T-cell (primary cell): ENCODE measurements around the gene IFNAR1. TPM values are rescaled to one million over a fixed set of nuclear protein-coding genes. Genes with fewer than 3 reads are reported as not detected.
"Not testable (repeated sequence)": the region's sequence is repeated elsewhere in the genome, so short reads cannot be mapped to it uniquely, and the experiment has no call there.

ENCODE experiments used
- ATAC-seq, 4 experiments: fragments of 200-7000 bp in 3 of 4; fragments of 150-1000 bp in 1 of 4; cut with Tn5 transposase; replicated peaks in 1 of 4; 1 replicate in 3 of 4; 2 replicates in 1 of 4; pipeline ENCODE4 v1.10.0; 2021; ENCODE audit warnings: moderate library complexity in 3 of 4, mild to moderate bottlenecking in 2 of 4, moderate number of reproducible peaks in 1 of 4
- CTCF ChIA-PET, 2 donors: fragments of 300-600 bp; sonication (Branson Sonifier 250); formaldehyde crosslinking; loops; one replicate each; lab custom pipeline; 2022; ENCODE audit warnings: antibody characterized with exemption in 2 of 2; lab: Charles Lee
- POLR2A ChIA-PET, 2 donors: fragments of 300-600 bp; sonication (Branson Sonifier 250); formaldehyde crosslinking; loops; one replicate each; lab custom pipeline; 2022; ENCODE audit warnings: antibody characterized with exemption in 2 of 2; lab: Charles Lee
- DNase-seq, 35 experiments: peaks; one replicate each; pipeline versions ENCODE4 v3.0.0 to v3.0.0-alpha.2; 2013 to 2023
- H3K27ac ChIP-seq: one replicate; pipeline ENCODE4 v1.5.1; 2013; ENCODE audit warnings: low read length
- H3K27me3 ChIP-seq, 2 experiments: replicated peaks in 1 of 2; 1 replicate in 1 of 2; 2 replicates in 1 of 2; pipeline versions ENCODE4 v1.6.1 to v1.7.0; 2013; ENCODE audit warnings: low read length in 1 of 2, mixed read lengths in 1 of 2; ENCODE audit not compliant: control insufficient read depth in 2 of 2, insufficient read depth in 2 of 2; ENCODE audit errors: extremely low read depth in 1 of 2
- H3K36me3 ChIP-seq, 2 donors: 1 replicate in 1 of 2; 2 replicates in 1 of 2; pipeline versions ENCODE4 v1.6.1 to v1.7.0; 2013; ENCODE audit warnings: low read length in 1 of 2; ENCODE audit not compliant: control insufficient read depth in 2 of 2, insufficient read depth in 1 of 2; ENCODE audit errors: extremely low read depth in 1 of 2
- H3K4me1 ChIP-seq, 2 experiments: 1 replicate in 1 of 2; 2 replicates in 1 of 2; pipeline versions ENCODE4 v1.6.1 to v1.7.0; 2013; ENCODE audit warnings: low read length in 2 of 2, mixed read lengths in 1 of 2; ENCODE audit not compliant: insufficient read depth in 2 of 2, control insufficient read depth in 1 of 2; ENCODE audit errors: extremely low read depth in 1 of 2
- H3K4me3 ChIP-seq, 2 donors: 1 replicate in 1 of 2; 2 replicates in 1 of 2; pipeline versions ENCODE4 v1.5.1 to v1.7.0; 2013; ENCODE audit warnings: mild to moderate bottlenecking in 2 of 2, low read length in 1 of 2, moderate library complexity in 1 of 2; ENCODE audit not compliant: control insufficient read depth in 1 of 2; ENCODE audit errors: extremely low read depth in 1 of 2
- H3K9me3 ChIP-seq: 2 replicates; pipeline ENCODE4 v1.7.0; 2013
- H3K27ac Mint-ChIP-seq, 2 donors: one replicate each; pipeline ENCODE4 v1.8.0; 2020 to 2021; ENCODE audit warnings: mild to moderate bottlenecking in 2 of 2, mixed read lengths in 2 of 2
- H3K27me3 Mint-ChIP-seq, 2 donors: one replicate each; pipeline ENCODE4 v1.8.0; 2021 to 2022; ENCODE audit warnings: mixed read lengths in 2 of 2
- H3K36me3 Mint-ChIP-seq: one replicate; pipeline ENCODE4 v1.8.0; 2021; ENCODE audit warnings: mixed read lengths
- H3K4me1 Mint-ChIP-seq, 3 donors: one replicate each; pipeline ENCODE4 v1.8.0; 2020 to 2022; ENCODE audit warnings: mixed read lengths in 3 of 3, mild to moderate bottlenecking in 1 of 3
- H3K4me3 Mint-ChIP-seq, 3 donors: one replicate each; pipeline ENCODE4 v1.8.0; 2020 to 2022; ENCODE audit warnings: mild to moderate bottlenecking in 3 of 3, mixed read lengths in 3 of 3, moderate library complexity in 3 of 3
- H3K9me3 Mint-ChIP-seq, 3 donors: one replicate each; pipeline ENCODE4 v1.8.0; 2020 to 2022; ENCODE audit warnings: mixed read lengths in 3 of 3
- WGBS: methylation state at CpG from one replicate; pipeline ENCODE4 v1.1.5; 2013; ENCODE audit warnings: missing lambda C conversion rate; ENCODE audit not compliant: insufficient coverage; 5-methylcytosine and 5-hydroxymethylcytosine counted together
- total RNA-seq, 35 experiments: library from RNA in 6 of 35; stranded (reverse) in 6 of 35; fragments of 120-200 nt in 1 of 35; gene quantifications; one replicate each; pipeline versions ENCODE4 v1.2.1 to v1.2.4 and lab custom pipeline; 2013 to 2026

Gene IFNAR1
- total RNA-seq, 5 donors from 2014 or later (not counting 1 experiment from before 2014, with no cell fraction given): 22.1 to 51.1 (median 45.6) TPM

DNA sequence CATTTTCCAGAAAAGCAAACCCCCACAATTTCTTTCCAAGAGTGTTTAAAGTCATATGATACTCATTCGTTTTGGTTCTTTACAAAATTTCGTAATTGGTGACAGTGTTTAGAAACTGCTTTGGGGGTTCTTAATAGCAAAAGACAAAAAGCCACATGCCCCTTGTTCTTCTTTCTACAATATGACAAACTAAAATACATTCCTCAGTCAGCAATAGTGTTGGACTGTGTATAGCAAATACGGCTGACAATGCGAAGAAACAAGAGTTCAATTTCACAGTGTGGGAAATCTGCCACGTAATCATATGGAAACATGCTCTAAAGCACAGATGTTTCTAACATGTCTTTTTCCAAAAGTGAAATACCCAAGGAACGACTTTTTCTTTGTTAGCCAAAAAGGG is 7.6 kb upstream of the IFNAR1 start:
- no CpG with 5 or more reads among the region's 6 CpGs for WGBS
- Mint-ChIP-seq H3K4me1 (no peaks in the 10 kb centered on the region), H3K9me3 (peaks cover 0 to 4% (median 0%) of the 10 kb centered on the region in 3 donors), H3K27ac (no peak overlapping the region), H3K4me3 (no peak overlapping the region), H3K36me3 (no peaks in the 10 kb centered on the region), H3K27me3 (no peaks in the 10 kb centered on the region)
- POLR2A ChIA-PET: no interaction called here
- H3K27ac ChIP-seq: no peak overlapping the region
- CTCF ChIA-PET: no interaction called here
- H3K4me1 ChIP-seq: no peaks in the 10 kb centered on the region
- DNase-seq (no peak), ATAC-seq (no peak)
- H3K4me3 ChIP-seq: no peak overlapping the region
- no peaks in the 10 kb centered on the region for H3K9me3 ChIP-seq
- no peaks in the 10 kb centered on the region for H3K27me3 ChIP-seq
- H3K36me3 ChIP-seq: no peaks in the 10 kb centered on the region

DNA sequence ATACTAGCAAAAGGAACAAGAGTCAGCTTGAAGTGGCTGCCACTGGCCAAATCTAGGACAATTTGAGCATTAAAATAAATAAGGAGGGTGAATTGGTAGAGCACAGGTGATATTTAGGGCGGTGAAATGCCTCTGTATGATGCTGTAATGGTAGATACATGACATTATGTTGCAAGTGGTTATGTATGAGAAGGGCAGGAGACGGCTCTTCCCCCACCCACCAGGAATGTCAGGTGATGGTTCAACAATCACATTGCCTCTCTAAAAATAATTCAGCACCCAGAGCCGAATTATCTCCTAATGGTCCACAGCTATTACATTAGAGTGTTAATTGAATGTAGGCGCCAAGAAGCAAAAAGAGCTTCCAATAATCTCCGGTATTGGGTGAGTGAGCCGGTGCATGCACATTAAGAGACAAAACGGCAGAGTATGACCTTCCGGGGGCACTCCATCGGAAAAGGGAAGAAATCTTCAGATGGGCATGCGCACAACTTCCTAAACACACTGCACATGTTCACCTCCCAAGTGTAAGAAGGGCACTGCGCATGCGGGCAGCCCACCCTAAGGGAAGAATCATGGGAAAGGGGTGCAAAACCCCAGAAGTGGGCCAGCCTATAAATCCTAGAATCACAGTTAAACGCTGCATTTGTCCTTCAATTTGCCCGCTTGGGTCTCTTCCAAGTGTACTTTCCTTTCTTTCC is 6.8 kb upstream of the IFNAR1 start:
- H3K27ac Mint-ChIP-seq: no peak overlapping the region
- 100% methylated on average over 5 of the region's 14 CpGs for WGBS

DNA sequence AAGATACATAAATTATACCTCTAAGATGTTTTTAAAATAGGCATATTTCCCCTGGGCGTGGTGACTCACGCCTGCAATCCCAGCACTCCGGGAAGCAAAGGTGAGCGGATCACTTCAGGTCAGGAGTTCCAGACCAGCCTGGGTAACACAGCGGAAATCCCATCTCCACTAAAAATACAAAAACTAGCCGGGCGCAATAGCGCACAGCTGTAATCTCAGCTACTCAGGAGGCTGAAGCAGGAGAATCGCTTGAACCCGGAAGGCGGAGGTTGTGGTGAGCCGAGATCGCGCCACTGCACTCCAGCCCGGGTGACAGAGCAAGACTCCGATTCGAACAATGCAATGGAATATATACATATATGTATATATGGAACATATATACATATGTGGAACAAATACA is 3.8 kb upstream of the IFNAR1 start:
- not testable (repeated sequence) for H3K36me3 ChIP-seq, H3K9me3 ChIP-seq, ATAC-seq, H3K27me3 ChIP-seq, H3K4me1 ChIP-seq, H3K27ac Mint-ChIP-seq, H3K27me3 Mint-ChIP-seq, H3K4me3 ChIP-seq, H3K4me1 Mint-ChIP-seq, H3K9me3 Mint-ChIP-seq, H3K36me3 Mint-ChIP-seq, H3K27ac ChIP-seq, H3K4me3 Mint-ChIP-seq
- CTCF ChIA-PET: interaction anchor here in 1 of 2 donors (1.0 to 1.7 kb wide), 2 partner anchors 41 to 121 kb away, joined by 3 to 9 read pairs; no protein-coding TSS in a partner anchor
- DNase-seq: peak in 13 of 35 experiments; percentile 9 to 52 (median 31)
- POLR2A ChIA-PET: interaction anchor here in 1 of 2 donors (0.9 kb wide), 1 partner anchor 41 kb away, joined by 3 read pairs; no protein-coding TSS in a partner anchor
- WGBS: 93% methylated on average over 3 of the region's 17 CpGs

More for the DNA sequence above, 6.8 kb upstream of the IFNAR1 start:
- no peak for DNase-seq
- no peaks in the 10 kb centered on the region for H3K36me3 ChIP-seq
- ChIA-PET POLR2A (interaction anchor here in 1 of 2 donors (0.6 kb wide), 1 partner anchor 23 kb away, joined by 3 read pairs; no protein-coding TSS in a partner anchor), CTCF (no interaction called here)
- H3K27me3 Mint-ChIP-seq: no peaks in the 10 kb centered on the region
- no peak overlapping the region for H3K27ac ChIP-seq
- H3K9me3 ChIP-seq: no peaks in the 10 kb centered on the region
- no peak overlapping the region for H3K4me3 Mint-ChIP-seq
- no peak overlapping the region for H3K4me3 ChIP-seq
- H3K9me3 Mint-ChIP-seq: peaks cover 0 to 4% (median 0%) of the 10 kb centered on the region in 3 donors
- no peak for ATAC-seq
- no peaks in the 10 kb centered on the region for H3K36me3 Mint-ChIP-seq
- no peaks in the 10 kb centered on the region for H3K4me1 Mint-ChIP-seq
- H3K4me1 ChIP-seq: no peaks in the 10 kb centered on the region
- H3K27me3 ChIP-seq: no peaks in the 10 kb centered on the region

DNA sequence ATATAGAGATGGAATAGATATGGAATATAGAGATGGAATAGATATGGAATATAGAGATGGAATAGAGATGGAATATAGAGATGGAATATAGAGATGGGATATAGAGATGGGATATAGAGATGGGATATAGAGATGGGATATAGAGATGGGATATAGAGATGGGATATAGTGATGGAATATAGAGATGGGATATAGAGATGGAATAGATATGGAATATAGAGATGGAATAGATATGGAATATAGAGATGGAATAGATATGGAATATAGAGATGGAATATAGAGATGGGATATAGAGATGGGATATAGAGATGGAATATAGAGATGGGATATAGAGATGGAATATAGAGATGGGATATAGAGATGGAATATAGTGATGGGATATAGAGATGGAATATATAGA is 1.2 kb upstream of the IFNAR1 start:
- H3K4me3 Mint-ChIP-seq, ATAC-seq, DNase-seq, H3K27me3 Mint-ChIP-seq, H3K27ac Mint-ChIP-seq, H3K36me3 ChIP-seq, H3K4me3 ChIP-seq, POLR2A ChIA-PET, H3K9me3 ChIP-seq, H3K9me3 Mint-ChIP-seq, H3K27ac ChIP-seq, CTCF ChIA-PET, H3K36me3 Mint-ChIP-seq, H3K27me3 ChIP-seq: not testable (repeated sequence)
- peaks cover 19 to 23% of the 10 kb centered on the region in 2 experiments for H3K4me1 ChIP-seq
- peaks cover 23 to 24% (median 24%) of the 10 kb centered on the region in 3 donors for H3K4me1 Mint-ChIP-seq

DNA sequence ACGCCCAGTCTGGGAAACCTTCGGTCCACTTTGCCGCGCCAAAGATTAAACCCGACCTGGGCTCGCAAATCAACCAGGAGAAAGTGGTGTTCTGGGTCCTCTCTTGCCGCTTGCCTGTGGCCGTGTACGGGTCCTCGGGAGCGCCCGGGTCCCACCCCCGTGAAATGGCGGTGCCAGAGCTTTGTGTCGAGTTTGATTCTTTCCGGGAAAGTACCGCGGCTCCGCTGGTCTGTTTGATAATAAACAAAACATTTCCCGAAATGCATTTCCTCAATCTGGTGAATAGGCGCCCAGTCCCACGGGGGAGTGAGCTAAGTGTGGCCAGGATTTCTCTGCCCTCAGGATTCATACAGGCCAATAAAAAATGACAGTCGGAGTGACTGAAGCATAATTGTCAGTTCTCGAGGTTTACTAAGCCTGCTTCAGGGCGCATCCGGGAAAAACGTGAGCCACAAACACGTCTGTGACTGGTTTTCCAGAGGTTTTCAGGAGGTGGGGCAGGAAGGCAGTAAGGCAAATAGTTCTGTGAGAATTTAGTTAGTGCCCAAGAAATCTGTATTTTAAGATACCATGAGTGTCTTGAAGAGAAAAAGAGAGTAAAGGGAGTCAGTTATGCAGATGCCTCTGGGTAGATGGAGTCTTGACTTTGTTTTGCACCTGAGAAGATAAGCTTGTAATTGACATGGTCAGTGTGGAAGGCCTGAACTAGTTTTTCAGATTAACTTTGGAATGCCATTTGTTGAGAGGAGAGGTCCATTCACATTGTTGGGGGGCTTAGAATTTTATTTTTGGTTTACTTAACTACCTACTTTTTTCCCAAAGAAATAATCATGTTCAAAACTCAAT is 675 bp downstream of the IFNAR1 start:
- WGBS: under 1% methylated on average over 28 of the region's 28 CpGs
- Mint-ChIP-seq H3K27me3 (no peaks in the 10 kb centered on the region), H3K9me3 (no peaks in the 10 kb centered on the region), H3K4me3 (no peak overlapping the region), H3K27ac (no peak overlapping the region), H3K36me3 (peaks cover 6% of the 10 kb centered on the region), H3K4me1 (peaks cover 38 to 41% (median 39%) of the 10 kb centered on the region in 3 donors)
- ChIA-PET CTCF (interaction anchor here (0.6 to 2.1 kb wide), 10 partner anchors 26 to 280 kb away, joined by 3 to 61 read pairs (median 6); partner anchors contain the start of gene DONSON (in 1 of the 2)), POLR2A (interaction anchor here (0.6 to 2.1 kb wide), 12 partner anchors 12 to 488 kb away, joined by 3 to 42 read pairs (median 4); partner anchors contain the start of gene IL10RB (in 1 of the 2))
- H3K9me3 ChIP-seq: no peaks in the 10 kb centered on the region
- H3K4me1 ChIP-seq: peaks cover 19 to 23% of the 10 kb centered on the region in 2 experiments
- peak overlapping the region; percentile 92 for H3K27ac ChIP-seq
- DNase-seq (peak in 34 of 35 experiments; percentile 45 to 86 (median 70)), ATAC-seq (peak; percentile 57 to 63 (median 60))
- H3K4me3 ChIP-seq: peak overlapping the region; percentile 67 to 97
- no peaks in the 10 kb centered on the region for H3K27me3 ChIP-seq
- peaks cover 0 to 2% of the 10 kb centered on the region in 2 donors for H3K36me3 ChIP-seq

DNA sequence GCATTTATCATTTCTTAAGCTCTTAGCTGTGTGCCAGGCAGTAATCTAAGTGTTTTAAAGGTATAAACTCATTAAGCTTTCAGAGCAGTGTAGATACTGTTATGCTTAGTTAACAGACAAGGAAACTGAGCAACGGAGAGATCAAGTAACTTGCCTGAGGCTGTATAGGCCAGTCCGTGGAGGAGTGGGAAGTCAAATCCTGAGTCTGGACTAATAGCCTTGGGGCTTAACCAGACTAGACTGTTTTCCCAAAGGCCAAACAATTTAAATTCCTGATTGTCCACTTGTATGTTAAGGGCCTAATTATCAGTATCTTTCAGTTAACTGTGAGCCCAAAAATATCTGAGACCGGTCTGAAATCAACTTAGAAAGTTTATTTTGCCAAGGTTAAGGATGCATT is 2.6 kb downstream of the IFNAR1 start:
- peaks cover 0 to 14% of the 10 kb centered on the region in 2 donors for H3K36me3 ChIP-seq
- Mint-ChIP-seq H3K36me3 (peaks cover 10% of the 10 kb centered on the region), H3K4me3 (peak overlapping the region in 2 of 3 donors; percentile 25 to 50), H3K4me1 (peaks cover 55 to 59% (median 58%) of the 10 kb centered on the region in 3 donors), H3K27ac (peak overlapping the region in 1 of 2 donors; percentile 11), H3K9me3 (peaks cover 0 to 2% (median 0%) of the 10 kb centered on the region in 3 donors), H3K27me3 (no peaks in the 10 kb centered on the region)
- CTCF ChIA-PET: interaction anchor here in 1 of 2 donors (1.5 to 1.9 kb wide), 3 partner anchors 19 to 278 kb away, joined by 4 to 5 read pairs (median 5); no protein-coding TSS in a partner anchor
- POLR2A ChIA-PET: no interaction called here
- H3K27ac ChIP-seq: no peak overlapping the region
- peaks cover 35 to 40% of the 10 kb centered on the region in 2 experiments for H3K4me1 ChIP-seq
- no peaks in the 10 kb centered on the region for H3K9me3 ChIP-seq
- H3K4me3 ChIP-seq: no peak overlapping the region
- H3K27me3 ChIP-seq: no peaks in the 10 kb centered on the region
- WGBS: 89% methylated on average over 3 of the region's 3 CpGs
- no peak for ATAC-seq
- no peak for DNase-seq
